DND-41 (cell line): ENCODE results near the gene IGF2.

Source experiments
- ATAC-seq: fragments of 200-7000 bp; cut with Tn5 transposase; 3 replicates; pipeline ENCODE4 v1.9.1; 2021; ENCODE audit warnings: low read depth; ENCODE audit not compliant: insufficient read depth
- DNase-seq: peaks from one replicate; pipeline ENCODE4 v3.0.0-alpha.2; 2020
- H2AFZ ChIP-seq: 2 replicates; pipeline ENCODE4 v1.6.0; 2012; ENCODE audit warnings: low read depth, low read length
- H3K27ac ChIP-seq: 2 replicates; pipeline ENCODE4 v1.5.1; 2012; ENCODE audit warnings: low read length, inconsistent platforms
- H3K27me3 ChIP-seq: fragments of 200-600 bp; sonication (generic); 2 replicates; pipeline ENCODE4 v1.6.0; 2012; ENCODE audit warnings: low read length, mild to moderate bottlenecking, inconsistent platforms; ENCODE audit not compliant: insufficient read depth, poor library complexity
- H3K36me3 ChIP-seq: 2 replicates; pipeline ENCODE4 v1.5.1; 2012; ENCODE audit warnings: low read length, inconsistent platforms; ENCODE audit not compliant: insufficient read depth
- H3K4me1 ChIP-seq: 2 replicates; pipeline ENCODE4 v1.5.1; 2012; ENCODE audit warnings: mild to moderate bottlenecking, low read length; ENCODE audit not compliant: insufficient read depth
- H3K4me2 ChIP-seq: 2 replicates; pipeline ENCODE4 v1.6.0; 2012; ENCODE audit warnings: mild to moderate bottlenecking, moderate library complexity, low read length, inconsistent platforms; ENCODE audit not compliant: insufficient read depth
- H3K4me3 ChIP-seq, 2 experiments: fragments of 200-600 bp in 1 of 2; shearing (Covaris generic) in 1 of 2; 2 replicates each; pipeline ENCODE4 v1.5.1; 2012 to 2016; ENCODE audit warnings: inconsistent platforms in 2 of 2, low read length in 2 of 2, mild to moderate bottlenecking in 2 of 2, low read depth in 1 of 2, moderate library complexity in 1 of 2
- H3K79me2 ChIP-seq: 2 replicates; pipeline ENCODE4 v1.6.0; 2012; ENCODE audit warnings: low read length, inconsistent platforms; ENCODE audit not compliant: insufficient read depth
- H3K9ac ChIP-seq: 2 replicates; pipeline ENCODE4 v1.6.0; 2012; ENCODE audit warnings: low read depth, mild to moderate bottlenecking, inconsistent platforms, low read length, moderate library complexity
- H3K9me3 ChIP-seq: 2 replicates; pipeline ENCODE4 v1.5.1; 2012; ENCODE audit warnings: low read length, moderate library complexity, mild to moderate bottlenecking, inconsistent platforms; ENCODE audit not compliant: insufficient read depth, severe bottlenecking
- H4K20me1 ChIP-seq: 2 replicates; pipeline ENCODE4 v1.6.0; 2012; ENCODE audit warnings: low read length; ENCODE audit not compliant: insufficient read depth
- EZH2 ChIP-seq: IDR thresholded peaks from 3 replicates; pipeline ENCODE4 v1.6.1; 2012; ENCODE audit warnings: borderline replicate concordance, low read depth, mild to moderate bottlenecking, moderate library complexity, low read length, inconsistent platforms; ENCODE audit not compliant: severe bottlenecking
- TF ChIP-seq, protein P1 (sequence below): IDR thresholded peaks from 2 replicates; pipeline ENCODE4 v1.5.1; 2012; ENCODE audit warnings: borderline replicate concordance, low read length, moderate library complexity, mild to moderate bottlenecking; ENCODE audit not compliant: poor library complexity, severe bottlenecking; ENCODE audit errors: extremely low read depth

Gene IGF2

DNA sequence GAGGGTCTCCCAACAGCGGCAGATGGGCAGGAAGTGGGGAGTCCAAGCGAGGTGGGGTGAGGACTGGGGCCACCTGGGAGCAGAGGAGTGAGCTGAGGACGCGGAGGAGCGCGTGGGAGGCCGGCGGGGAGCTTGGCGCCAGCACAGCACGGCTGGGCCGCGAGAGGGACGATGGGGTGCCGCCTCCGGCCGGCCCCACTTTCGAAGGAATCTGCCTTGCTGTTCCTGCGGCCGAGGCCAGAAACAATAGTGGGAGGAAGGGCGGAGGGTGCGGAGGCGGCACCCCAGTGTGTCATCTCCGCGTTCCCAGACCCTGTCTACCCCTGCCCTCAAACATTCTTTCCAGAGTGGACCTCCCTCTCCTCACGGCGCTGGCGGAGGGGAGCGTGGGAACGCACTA is 16.3 kb upstream of the IGF2 start:
- peaks cover 5% of the 10 kb centered on the region for H3K4me1 ChIP-seq
- no peak for DNase-seq
- H3K9ac ChIP-seq: no peak overlapping the region
- no peak for TF ChIP-seq EZH2
- TF ChIP-seq, protein P1, sequence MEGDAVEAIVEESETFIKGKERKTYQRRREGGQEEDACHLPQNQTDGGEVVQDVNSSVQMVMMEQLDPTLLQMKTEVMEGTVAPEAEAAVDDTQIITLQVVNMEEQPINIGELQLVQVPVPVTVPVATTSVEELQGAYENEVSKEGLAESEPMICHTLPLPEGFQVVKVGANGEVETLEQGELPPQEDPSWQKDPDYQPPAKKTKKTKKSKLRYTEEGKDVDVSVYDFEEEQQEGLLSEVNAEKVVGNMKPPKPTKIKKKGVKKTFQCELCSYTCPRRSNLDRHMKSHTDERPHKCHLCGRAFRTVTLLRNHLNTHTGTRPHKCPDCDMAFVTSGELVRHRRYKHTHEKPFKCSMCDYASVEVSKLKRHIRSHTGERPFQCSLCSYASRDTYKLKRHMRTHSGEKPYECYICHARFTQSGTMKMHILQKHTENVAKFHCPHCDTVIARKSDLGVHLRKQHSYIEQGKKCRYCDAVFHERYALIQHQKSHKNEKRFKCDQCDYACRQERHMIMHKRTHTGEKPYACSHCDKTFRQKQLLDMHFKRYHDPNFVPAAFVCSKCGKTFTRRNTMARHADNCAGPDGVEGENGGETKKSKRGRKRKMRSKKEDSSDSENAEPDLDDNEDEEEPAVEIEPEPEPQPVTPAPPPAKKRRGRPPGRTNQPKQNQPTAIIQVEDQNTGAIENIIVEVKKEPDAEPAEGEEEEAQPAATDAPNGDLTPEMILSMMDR: no peak
- peaks cover under 1% of the 10 kb centered on the region for H3K27me3 ChIP-seq
- H3K79me2 ChIP-seq: no peaks in the 10 kb centered on the region
- no peak for ATAC-seq
- H2AFZ ChIP-seq: no peak overlapping the region
- H3K4me3 ChIP-seq: no peak overlapping the region
- H3K27ac ChIP-seq: no peak overlapping the region
- H3K9me3 ChIP-seq: no peaks in the 10 kb centered on the region
- H4K20me1 ChIP-seq: peaks cover 19% of the 10 kb centered on the region; the same call in 1 of the 2 replicates
- H3K4me2 ChIP-seq: no peak overlapping the region
- H3K36me3 ChIP-seq: no peaks in the 10 kb centered on the region

DNA sequence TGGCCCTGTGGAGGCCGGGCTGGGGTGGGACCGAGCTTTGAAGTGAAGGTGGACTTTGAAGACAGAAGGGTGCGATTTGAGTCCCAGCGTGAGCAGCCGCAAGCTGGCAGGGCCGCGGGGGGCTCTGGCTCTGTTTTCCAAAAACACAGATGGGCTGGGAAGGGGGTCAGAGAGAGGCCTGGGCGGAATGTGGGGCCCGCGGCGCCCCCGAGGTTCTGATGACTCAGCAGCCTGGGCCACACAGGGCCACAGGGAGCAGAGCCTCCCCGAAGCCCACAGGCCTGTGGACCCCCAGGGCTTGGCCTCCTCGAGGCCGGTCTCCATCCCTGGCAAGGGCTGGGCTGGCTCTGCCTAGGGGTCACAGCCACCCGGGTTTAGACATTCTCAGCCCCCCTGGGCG is 15.7 kb upstream of the IGF2 start:
- DNase-seq: no peak
- no peak overlapping the region for H3K9ac ChIP-seq
- no peak overlapping the region for H3K27ac ChIP-seq
- H3K36me3 ChIP-seq: no peaks in the 10 kb centered on the region
- H3K79me2 ChIP-seq: no peaks in the 10 kb centered on the region
- peaks cover 7% of the 10 kb centered on the region for H3K27me3 ChIP-seq
- no peak overlapping the region for H3K4me3 ChIP-seq
- H3K9me3 ChIP-seq: no peaks in the 10 kb centered on the region
- no peak overlapping the region for H3K4me2 ChIP-seq
- H2AFZ ChIP-seq: no peak overlapping the region
- TF ChIP-seq EZH2: no peak
- TF ChIP-seq, protein P1: no peak
- H4K20me1 ChIP-seq: peaks cover 23% of the 10 kb centered on the region; the same call in 1 of the 2 replicates
- no peak for ATAC-seq
- peaks cover 5% of the 10 kb centered on the region for H3K4me1 ChIP-seq

DNA sequence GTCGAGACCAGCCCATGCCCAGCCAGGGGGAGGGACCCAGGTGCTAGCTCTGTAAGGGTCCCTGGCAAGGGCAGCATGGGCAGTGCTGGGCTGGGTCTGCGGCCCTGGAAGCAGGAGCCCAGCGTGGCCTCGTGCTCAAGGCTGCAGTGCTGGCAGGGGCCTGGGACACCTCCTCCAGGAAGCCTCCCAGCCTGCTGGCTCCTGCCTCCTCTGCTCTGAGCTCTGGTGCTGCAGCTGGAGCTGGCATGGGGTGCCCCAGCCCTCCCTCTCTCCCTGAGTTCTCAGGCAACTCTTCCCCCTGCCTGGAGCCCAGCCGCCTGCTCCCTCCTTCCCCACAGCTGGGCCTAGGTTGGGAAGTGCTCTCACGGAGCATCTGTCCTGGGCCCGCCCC is 15.0 kb upstream of the IGF2 start:
- Histone ChIP-seq H3K9me3 (no peaks in the 10 kb centered on the region), H3K27me3 (peaks cover 10% of the 10 kb centered on the region), H3K4me2 (no peak overlapping the region), H3K36me3 (no peaks in the 10 kb centered on the region), H2AFZ (no peak overlapping the region), H3K27ac (no peak overlapping the region), H3K4me1 (peaks cover 5% of the 10 kb centered on the region), H3K4me3 (no peak overlapping the region), H4K20me1 (peaks cover 27% of the 10 kb centered on the region; the same call in 1 of the 2 replicates), H3K9ac (no peak overlapping the region), H3K79me2 (no peaks in the 10 kb centered on the region)
- ATAC-seq (no peak), DNase-seq (no peak)
- no peak for TF ChIP-seq EZH2
- TF ChIP-seq, protein P1: no peak
